Glutamatergic neuron (in vitro differentiated cells): Measurements from ENCODE around the gene ERAL1. TPM values are rescaled to one million over a fixed set of nuclear protein-coding genes. Genes with fewer than 3 reads are reported as not detected.

ENCODE experiments used
- DNase-seq: peaks from one replicate; pipeline ENCODE4 v3.0.0; 2022
- H3K27ac Mint-ChIP-seq: one replicate; pipeline ENCODE4 v1.8.0; 2020; ENCODE audit warnings: mild to moderate bottlenecking, mixed read lengths, inconsistent platforms; ENCODE audit not compliant: unreplicated experiment
- H3K27me3 Mint-ChIP-seq: one replicate; pipeline ENCODE4 v1.8.0; 2020; ENCODE audit warnings: mild to moderate bottlenecking, moderate library complexity, mixed read lengths, inconsistent platforms; ENCODE audit not compliant: unreplicated experiment
- H3K36me3 Mint-ChIP-seq: one replicate; pipeline ENCODE4 v1.8.0; 2020; ENCODE audit warnings: mild to moderate bottlenecking, mixed read lengths, inconsistent platforms; ENCODE audit not compliant: unreplicated experiment
- H3K4me1 Mint-ChIP-seq: one replicate; pipeline ENCODE4 v1.8.0; 2020; ENCODE audit warnings: mild to moderate bottlenecking, low read depth, mixed read lengths, inconsistent platforms; ENCODE audit not compliant: unreplicated experiment
- H3K4me3 Mint-ChIP-seq: one replicate; pipeline ENCODE4 v1.8.0; 2020; ENCODE audit warnings: mild to moderate bottlenecking, mixed read lengths, inconsistent platforms; ENCODE audit not compliant: unreplicated experiment
- H3K9me3 Mint-ChIP-seq: one replicate; pipeline ENCODE4 v1.8.0; 2020; ENCODE audit warnings: mild to moderate bottlenecking, moderate library complexity, mixed read lengths, inconsistent platforms; ENCODE audit not compliant: unreplicated experiment
- CTCF ChIP-seq: fragments of 200-600 bp; sonication (generic); IDR thresholded peaks from one replicate; pipeline ENCODE4 v1.5.0; 2021; ENCODE audit not compliant: partially characterized antibody, unreplicated experiment
- total RNA-seq: library from RNA; stranded (reverse); fragmentation: NEBNext Ultra II Directional; extraction: Animal tissue kit (Norgen Biotek cat#: 25700); gene quantifications from one replicate; pipeline ENCODE4 v1.2.1, GENCODE V29; 2021; ENCODE audit not compliant: unreplicated experiment

Gene ERAL1
- total RNA-seq, 1 donor from 2014 or later, result 53.3 TPM

GRCh38 chr17:28898527-28898955, 43.7 kb downstream of the ERAL1 start:
- TF ChIP-seq CTCF, result no peak

GRCh38 chr17:28899212-28899815, 44.5 kb downstream of the ERAL1 start:
- Mint-ChIP-seq H3K27me3 (peaks cover 9% of the 10 kb centered on the region), H3K36me3 (no peaks in the 10 kb centered on the region), H3K27ac (peak overlapping the region; percentile 15), H3K4me1 (peaks cover 16% of the 10 kb centered on the region), H3K4me3 (no peak overlapping the region), H3K9me3 (peaks cover 19% of the 10 kb centered on the region)
- TF ChIP-seq CTCF, result no peak
- DNase-seq, result no peak

More at GRCh38 chr17:28898527-28898955, 43.7 kb downstream of the ERAL1 start:
- no peaks in the 10 kb centered on the region for H3K36me3 Mint-ChIP-seq
- DNase-seq, result no peak
- H3K4me3 Mint-ChIP-seq, result peak overlapping the region; percentile 85
- no peak overlapping the region for H3K27ac Mint-ChIP-seq
- peaks cover 18% of the 10 kb centered on the region for H3K9me3 Mint-ChIP-seq
- H3K27me3 Mint-ChIP-seq, result peaks cover 9% of the 10 kb centered on the region
- peaks cover 19% of the 10 kb centered on the region for H3K4me1 Mint-ChIP-seq

GRCh38 chr17:28900986-28901726, 46.3 kb downstream of the ERAL1 start:
- H3K27ac Mint-ChIP-seq, result peak overlapping the region; percentile 67
- no peak for DNase-seq
- no peak for TF ChIP-seq CTCF
- H3K4me1 Mint-ChIP-seq, result peaks cover 12% of the 10 kb centered on the region
- peak overlapping the region; percentile 88 for H3K4me3 Mint-ChIP-seq
- H3K36me3 Mint-ChIP-seq, result no peaks in the 10 kb centered on the region
- H3K27me3 Mint-ChIP-seq, result peaks cover 12% of the 10 kb centered on the region
- H3K9me3 Mint-ChIP-seq, result peaks cover 20% of the 10 kb centered on the region

- H3K9me3 Mint-ChIP-seq, result peaks cover 18% of the 10 kb centered on the region
- peak overlapping the region; percentile 88 for H3K4me3 Mint-ChIP-seq
- H3K4me1 Mint-ChIP-seq, result peaks cover 12% of the 10 kb centered on the region
- no peak for TF ChIP-seq CTCF
- DNase-seq, result peak; percentile 77
- H3K36me3 Mint-ChIP-seq, result no peaks in the 10 kb centered on the region
- H3K27ac Mint-ChIP-seq, result peak overlapping the region; percentile 67
- H3K27me3 Mint-ChIP-seq, result peaks cover 13% of the 10 kb centered on the region
Observed at GRCh38 chr17:28901866-28902818, 47.3 kb downstream of the ERAL1 start.
